CD4-positive, alpha-beta T cell treated with Interleukin-15 for 4 hours (primary cell): ENCODE data around the gene ORM1.
"Not testable (repeated sequence)": the region's sequence is repeated elsewhere in the genome, so short reads cannot be mapped to it uniquely, and the experiment has no call there.

Experiments used
- DNase-seq: peaks from one replicate; pipeline ENCODE4 v3.0.0-alpha.2; 2020; ENCODE audit warnings: low spot score

Gene ORM1

GRCh38 chr9:114308361-114308950 is 14.4 kb upstream of the ORM1 start:
- no peak for DNase-seq

DNA sequence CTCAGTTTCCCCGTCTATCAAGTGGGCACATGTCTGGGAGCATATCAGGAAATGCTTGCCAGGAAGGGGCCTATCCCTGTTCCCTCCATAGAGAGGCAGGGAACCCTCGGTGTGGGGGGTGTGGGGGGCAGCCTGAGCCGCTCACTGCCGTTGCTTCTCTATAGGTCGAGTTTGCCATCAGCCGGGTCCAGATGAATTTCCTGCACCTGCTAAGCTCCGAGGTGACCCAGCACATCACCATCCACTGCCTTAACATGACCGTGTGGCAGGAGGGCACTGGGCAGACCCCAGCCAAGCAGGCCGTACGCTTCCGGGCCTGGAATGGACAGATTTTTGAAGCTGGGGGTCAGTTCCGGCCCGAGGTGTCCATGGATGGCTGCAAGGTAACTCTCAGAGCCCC is 13.8 kb upstream of the ORM1 start:
- no peak for DNase-seq

- DNase-seq = no peak
Measured at GRCh38 chr9:114310471-114311450, 12.1 kb upstream of the ORM1 start.

DNA sequence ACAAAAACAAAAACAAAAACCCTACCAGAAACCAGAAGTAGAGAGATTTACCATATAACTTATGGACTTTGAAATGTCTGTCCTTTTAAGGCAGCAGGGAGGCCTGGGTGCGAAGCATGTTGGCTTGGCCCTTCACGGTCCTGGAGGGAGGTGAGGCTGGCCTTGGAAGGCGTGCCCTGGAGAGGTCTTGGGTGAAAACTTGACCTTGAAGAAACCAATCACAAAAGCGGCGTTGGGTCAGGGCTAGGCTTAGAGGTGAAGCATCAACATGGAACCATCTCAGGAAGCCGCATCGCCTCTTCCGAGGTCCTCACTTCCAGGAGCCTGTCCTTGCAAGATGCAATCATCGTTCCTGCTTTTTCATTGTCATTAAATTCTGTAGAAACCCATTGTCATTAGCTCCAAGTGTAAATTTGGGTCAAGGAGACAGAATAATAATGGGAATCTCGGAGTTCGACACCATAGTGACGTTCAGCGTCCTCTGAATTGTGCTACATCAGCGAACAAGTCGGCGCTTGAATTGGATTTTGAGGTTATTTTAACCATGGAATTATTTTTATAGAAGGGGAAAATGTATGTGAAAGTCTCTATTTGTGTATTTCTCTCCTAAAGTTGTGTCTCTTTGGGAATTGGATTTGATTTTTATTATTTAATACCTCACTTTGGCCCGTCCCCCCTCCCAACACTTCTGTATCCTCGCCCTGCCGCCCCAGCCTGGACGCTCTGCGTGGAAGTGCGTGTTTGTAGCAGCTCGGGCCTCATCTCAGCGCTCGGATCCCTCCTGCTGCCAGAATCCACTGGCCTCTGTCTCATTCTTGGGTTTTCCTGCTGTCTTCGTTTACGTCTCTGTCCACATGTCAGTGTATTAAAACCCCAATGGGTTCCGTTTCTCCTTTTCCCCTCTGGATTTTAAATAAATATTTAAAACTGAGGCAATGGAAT is 11.1 kb upstream of the ORM1 start:
- DNase-seq = no peak

DNA sequence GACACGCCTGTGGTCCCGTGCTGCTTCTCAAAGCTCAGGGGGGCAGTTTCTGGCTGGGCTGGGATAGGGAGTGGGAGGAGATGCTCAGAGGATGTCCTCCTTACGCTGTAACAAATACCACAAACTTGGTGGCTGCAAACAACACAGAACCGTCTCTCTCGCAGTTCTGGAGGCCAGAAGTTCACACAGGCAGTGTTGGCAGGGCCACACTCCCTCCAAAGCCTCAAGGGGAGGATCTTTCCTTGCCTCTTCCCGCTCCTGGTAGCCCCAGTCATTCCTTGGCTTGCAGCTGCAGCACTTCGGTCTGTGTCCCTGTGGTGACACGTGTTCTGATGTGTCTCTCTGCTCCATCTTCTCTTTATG is 10.4 kb upstream of the ORM1 start:
- no peak for DNase-seq

GRCh38 chr9:114313186-114313585 is 9.7 kb upstream of the ORM1 start:
- DNase-seq = no peak

- no peak for DNase-seq
Measured at GRCh38 chr9:114314256-114314867, 8.5 kb upstream of the ORM1 start.

DNA sequence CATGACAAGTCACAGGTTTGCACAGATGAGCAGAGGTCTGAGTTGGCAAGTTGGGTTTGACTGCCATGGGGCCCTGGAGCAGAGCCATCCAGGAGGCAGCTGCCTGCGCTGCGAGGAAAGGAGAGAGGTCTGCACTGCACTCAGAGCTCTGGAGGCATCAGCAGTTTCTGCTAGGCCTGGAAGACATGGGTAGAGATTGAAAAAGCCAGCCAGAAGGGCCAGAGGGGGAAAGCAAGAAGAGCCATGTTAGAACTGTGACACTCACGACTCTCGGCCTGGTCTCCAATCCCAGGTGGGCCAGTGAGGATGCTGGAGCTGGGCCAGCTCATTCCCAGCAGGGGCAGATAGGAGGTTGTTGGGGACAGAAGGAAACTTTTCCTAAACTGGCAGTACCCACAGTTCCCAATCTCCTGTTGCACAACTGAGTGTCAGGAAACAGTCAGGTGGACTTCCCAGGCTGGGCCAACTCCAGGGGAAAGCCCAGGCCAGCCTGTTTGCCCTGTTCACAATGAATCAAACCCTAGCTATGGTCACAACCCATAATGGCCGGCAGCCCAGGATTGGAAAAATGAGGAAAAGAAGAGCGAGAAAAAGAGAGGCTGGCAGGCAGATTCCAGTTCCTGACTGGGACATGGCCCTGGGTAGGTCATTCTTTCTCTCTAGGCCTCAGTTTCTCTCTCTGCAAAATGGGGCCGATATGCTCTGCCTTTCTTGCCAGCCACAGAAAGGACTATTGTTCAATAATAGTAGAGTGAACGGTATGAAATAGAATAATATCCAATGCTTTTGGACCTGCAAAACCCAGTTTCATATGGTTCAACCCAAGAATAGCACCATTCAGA is 7.8 kb upstream of the ORM1 start:
- no peak for DNase-seq

DNA sequence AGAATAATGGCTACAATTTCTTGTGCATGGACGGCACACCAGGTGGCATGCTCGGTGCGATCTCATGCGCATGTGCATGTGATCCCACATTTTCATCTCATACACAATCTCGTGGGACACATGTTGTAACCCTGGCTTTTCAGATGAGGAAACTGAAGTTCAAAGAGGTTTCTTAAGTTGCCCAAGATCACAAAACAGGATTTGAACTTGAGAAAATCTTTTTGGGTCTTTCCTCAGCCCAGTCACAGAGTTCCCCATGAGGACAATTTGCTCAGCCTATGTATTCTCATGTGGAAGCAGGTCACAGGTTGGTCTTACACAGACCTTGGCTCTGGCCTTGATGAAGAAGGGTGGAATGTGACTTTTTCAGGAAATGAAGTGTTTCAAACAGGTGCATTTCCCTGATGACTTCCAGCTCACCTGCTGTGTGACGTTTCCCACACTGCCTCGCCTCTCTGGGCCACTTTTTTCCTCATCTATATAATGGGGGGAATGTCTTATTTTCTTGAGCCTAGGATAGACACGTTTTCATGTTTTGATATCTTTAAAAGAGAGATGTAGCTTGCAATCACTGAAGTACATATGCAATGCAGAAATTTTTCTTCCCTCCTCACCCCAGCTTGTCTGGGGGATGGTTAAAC is 7.1 kb upstream of the ORM1 start:
- DNase-seq = no peak

DNA sequence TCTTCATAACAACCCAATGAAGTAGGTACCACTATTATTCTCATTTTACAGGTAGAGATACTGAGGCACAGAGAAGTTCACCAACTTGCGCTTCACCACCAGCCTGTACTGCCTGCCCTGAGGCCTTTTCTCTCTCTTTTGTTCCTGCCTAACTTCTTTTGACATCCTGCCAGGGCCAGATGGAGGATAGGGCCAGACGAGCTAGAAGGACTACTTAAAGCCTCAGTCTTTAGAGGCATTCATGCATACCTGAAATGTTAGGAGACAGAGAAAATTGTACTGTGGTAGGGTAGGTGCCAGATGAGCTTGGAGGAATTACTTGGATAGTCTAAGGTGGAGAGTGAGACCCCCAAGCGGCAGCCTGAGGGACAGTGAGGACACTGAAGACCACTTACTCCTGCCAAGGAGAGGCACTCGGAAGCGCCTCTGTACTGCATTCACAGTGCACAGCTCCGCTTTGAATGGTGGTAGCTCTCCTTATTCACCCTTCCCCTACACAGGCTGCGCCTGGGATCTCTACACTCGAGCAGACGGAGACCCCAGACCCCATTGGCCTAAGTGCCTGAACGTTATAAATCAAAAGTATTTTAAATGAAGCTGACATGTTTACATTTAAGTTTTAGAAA is 6.2 kb upstream of the ORM1 start:
- no peak for DNase-seq

GRCh38 chr9:114317665-114318357 is 5.1 kb upstream of the ORM1 start:
- DNase-seq = no peak

- DNase-seq = no peak
Measured at GRCh38 chr9:114318416-114318815, 4.5 kb upstream of the ORM1 start.

DNA sequence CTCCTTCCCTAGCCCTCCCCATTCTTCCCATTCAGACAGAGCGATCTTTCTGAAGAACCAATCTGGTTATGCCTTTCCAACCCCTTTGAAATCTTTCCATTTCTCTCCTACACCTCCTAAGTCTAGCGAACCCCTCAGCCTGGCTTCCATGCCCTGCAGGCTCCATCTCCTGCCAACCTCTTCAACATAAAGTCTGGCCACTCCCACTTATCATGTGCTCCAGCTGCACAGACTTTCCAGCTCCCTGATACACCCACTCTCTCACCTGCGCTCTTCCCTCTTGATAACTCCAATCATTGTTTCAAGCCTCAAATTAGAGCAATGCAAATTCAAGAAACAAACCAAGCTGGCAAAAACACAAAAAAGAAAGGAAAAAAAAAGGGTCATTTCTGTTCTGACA is 3.8 kb upstream of the ORM1 start:
- DNase-seq = no peak

- DNase-seq = not testable (repeated sequence)
Measured at GRCh38 chr9:114320710-114321109, 2.2 kb upstream of the ORM1 start.

DNA sequence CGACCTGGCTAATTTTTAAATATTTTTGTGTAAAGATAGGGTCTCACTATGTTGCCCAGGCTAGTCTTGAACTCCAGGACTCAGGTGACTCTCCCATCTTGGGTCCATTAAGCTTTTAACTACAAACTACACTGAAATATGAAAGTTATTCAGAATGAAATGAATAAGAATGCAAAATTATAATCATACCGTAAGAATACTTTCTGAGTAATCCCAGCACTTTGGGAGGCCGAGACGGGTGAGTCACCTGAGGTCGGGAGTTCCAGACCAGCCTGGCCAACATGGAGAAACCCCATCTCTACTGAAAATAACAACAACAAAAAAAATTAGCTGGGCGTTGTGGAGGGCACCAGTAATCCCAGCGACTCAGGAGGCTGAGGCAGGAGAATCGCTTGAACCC is 1.1 kb upstream of the ORM1 start:
- DNase-seq = no peak

DNA sequence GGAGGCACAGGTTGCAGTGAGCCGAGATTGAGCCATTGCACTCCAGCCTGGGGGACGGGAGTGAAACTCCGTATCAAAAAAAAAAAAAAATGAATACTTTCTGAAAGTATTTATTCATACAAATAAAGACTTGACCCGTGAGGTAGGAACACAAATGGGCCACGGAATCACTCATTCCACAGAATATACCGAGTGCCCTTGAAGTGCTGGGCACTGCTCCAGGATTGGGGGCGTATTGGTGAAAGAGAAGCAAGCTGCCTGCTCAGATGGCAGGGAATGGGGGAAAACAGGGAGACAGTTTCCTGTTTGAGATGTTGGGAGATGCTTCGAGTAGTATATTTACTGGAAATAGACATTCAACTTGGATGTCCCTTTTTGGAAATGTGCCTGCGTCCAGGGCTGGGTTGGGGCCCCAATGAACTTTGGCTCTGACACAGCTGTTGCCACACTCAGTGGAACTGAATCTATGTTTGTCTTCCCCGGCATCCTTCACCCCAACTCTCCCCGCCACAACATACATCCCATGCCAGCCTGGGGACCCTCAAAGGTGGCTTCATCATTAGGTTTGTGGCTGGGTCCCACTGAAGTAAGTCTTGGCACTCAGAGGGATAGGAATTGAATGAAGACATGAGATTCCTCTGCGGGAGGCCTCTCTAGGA is 609 bp upstream of the ORM1 start:
- DNase-seq = not testable (repeated sequence)

DNA sequence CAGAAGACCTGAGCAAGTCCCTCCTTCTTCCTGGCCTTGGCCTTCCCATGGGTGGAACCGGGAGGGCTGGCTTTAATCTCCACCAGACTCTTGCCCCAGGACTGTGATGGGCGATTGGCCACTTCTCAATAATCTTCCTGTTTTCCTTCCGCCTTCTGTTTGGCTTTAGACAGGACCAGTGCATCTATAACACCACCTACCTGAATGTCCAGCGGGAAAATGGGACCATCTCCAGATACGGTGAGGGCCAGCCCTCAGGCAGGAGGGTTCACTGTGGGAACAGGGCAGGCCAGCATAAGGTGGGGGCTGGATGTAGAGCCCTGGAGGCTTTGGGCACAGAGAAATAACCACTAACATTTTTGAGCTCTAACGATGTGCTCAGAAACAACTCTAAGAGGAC is 951 bp downstream of the ORM1 start:
- not testable (repeated sequence) for DNase-seq

GRCh38 chr9:114324492-114324891 is 1.6 kb downstream of the ORM1 start:
- DNase-seq = no peak

DNA sequence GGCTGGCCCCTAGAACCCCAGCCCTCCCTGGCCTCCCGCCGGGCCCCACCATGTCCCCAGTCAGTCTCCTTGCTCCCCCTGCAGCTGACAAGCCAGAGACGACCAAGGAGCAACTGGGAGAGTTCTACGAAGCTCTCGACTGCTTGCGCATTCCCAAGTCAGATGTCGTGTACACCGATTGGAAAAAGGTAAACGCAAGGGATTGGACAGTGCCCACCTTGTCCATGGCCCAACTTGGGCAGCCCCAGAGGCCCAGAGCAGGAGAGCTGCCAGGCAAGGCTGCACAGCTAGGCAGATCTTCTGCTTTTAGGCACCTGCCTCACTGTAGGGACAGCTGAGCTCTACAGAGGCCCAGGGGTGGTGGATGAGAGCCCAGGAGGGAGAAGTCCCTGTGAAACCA is 2.1 kb downstream of the ORM1 start:
- not testable (repeated sequence) for DNase-seq
